ENCODE measurements around the gene IQCK.

DNA sequence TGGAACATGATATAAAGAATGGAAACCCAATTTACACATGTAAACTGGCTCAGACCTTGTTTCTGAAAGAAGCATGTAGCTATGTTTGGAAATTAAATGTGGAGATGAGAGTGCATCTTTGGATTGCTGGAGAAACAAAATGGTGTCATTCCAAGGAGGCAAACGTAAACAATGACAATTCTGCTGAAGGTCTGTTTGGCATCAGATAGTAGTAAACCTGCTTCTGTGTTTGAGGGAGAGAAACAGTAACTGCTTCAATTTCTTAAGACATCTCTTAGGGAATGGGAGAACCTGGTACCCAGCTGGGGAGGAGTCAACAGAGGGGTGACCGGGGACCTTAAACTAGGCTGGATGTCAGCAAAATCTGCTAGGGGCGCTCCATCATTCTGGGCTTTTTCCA is 143.1 kb downstream of the IQCK start:
- TF ChIP-seq, protein P1, sequence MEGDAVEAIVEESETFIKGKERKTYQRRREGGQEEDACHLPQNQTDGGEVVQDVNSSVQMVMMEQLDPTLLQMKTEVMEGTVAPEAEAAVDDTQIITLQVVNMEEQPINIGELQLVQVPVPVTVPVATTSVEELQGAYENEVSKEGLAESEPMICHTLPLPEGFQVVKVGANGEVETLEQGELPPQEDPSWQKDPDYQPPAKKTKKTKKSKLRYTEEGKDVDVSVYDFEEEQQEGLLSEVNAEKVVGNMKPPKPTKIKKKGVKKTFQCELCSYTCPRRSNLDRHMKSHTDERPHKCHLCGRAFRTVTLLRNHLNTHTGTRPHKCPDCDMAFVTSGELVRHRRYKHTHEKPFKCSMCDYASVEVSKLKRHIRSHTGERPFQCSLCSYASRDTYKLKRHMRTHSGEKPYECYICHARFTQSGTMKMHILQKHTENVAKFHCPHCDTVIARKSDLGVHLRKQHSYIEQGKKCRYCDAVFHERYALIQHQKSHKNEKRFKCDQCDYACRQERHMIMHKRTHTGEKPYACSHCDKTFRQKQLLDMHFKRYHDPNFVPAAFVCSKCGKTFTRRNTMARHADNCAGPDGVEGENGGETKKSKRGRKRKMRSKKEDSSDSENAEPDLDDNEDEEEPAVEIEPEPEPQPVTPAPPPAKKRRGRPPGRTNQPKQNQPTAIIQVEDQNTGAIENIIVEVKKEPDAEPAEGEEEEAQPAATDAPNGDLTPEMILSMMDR (IDR thresholded peaks at IDR 0.05; ENCODE audit: low read depth, low read length, poor library complexity, severe bottlenecking), result no peak
- no peak for TF ChIP-seq EZH2phosphoT487 (IDR thresholded peaks at IDR 0.05; ENCODE audit: borderline replicate concordance, low read length)

Data from DOHH2 (cell line).